ENCODE results near the gene ATP6V1G3. TPM values are rescaled to one million over a fixed set of nuclear protein-coding genes. Genes with fewer than 3 reads are reported as not detected.

The ATP6V1G3 gene
- total and polyA plus RNA-seq, 2 of the 4 experiments (the other 2 are of a cell fraction), result not detected

DNA sequence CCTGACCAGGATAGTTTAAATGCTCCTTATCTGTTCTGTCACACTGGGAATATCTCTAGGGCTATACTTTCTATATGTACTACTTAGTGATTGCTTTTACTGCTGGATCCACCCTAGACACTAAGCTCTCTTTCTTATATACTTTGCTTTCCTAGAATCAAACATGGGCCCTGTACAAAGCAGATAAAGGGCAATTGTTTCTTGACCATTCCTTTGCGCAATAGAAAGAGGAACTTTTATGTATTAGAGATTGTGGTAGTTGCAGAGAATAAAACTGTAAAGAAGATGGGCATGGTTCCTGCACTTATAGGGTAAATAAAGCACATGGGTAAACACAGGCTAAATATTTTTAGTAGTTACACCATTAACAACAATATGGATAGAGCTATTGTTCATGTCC lies 58.8 kb downstream of the ATP6V1G3 start:
- no CpG with 5 or more reads among the region's 1 CpG for WGBS, 2 experiments (ENCODE audit: extremely low coverage in 2 of 2, insufficient read length in 1 of 2)
- no peak overlapping the region for H2BK15ac ChIP-seq (ENCODE audit: low read depth, low read length)
- no peak overlapping the region for H2AK5ac ChIP-seq (ENCODE audit: low read depth, low read length)
- H4K91ac ChIP-seq (ENCODE audit: insufficient read depth, low read depth, low read length), result no peak overlapping the region
- ChIA-PET CTCF (interaction anchor here (0.5 to 0.6 kb wide), 2 partner anchors 110 to 112 kb away, joined by 3 read pairs; no protein-coding TSS in a partner anchor), POLR2A (ENCODE audit: unreplicated experiment) (no interaction called here)
- H3K4ac ChIP-seq (ENCODE audit: low read depth, low read length), result no peak overlapping the region
- H3K4me1 ChIP-seq (ENCODE audit: control insufficient read depth, insufficient read depth, low read length), result no peaks in the 10 kb centered on the region
- H2BK120ac ChIP-seq (ENCODE audit: low read depth, low read length), result no peak overlapping the region
- no peak overlapping the region for H3K18ac ChIP-seq (ENCODE audit: low read depth, low read length)
- no peak overlapping the region for H3K23ac ChIP-seq (ENCODE audit: low read depth, low read length)
- H3K9ac ChIP-seq (ENCODE audit: low read depth, low read length), result no peak overlapping the region
- H2AFZ ChIP-seq (replicated peaks; ENCODE audit: low read length, poor library complexity), result no peak overlapping the region
- dilution Hi-C loops (cut with HindIII; ENCODE audit: low sequenced_read_pairs, unreplicated experiment) (no loop called here), intact Hi-C loops (cut with micrococcal nuclease) (no loop called here), in situ Hi-C loops (cut with MboI; ENCODE audit: low sequenced_read_pairs) (loop anchor here (10.0 kb wide), 1 partner anchor 193 kb away; no protein-coding TSS in a partner anchor)
- H4K5ac ChIP-seq (ENCODE audit: low read depth, low read length), result no peak overlapping the region
- no peaks in the 10 kb centered on the region for H4K20me1 ChIP-seq (ENCODE audit: insufficient read depth, low read length)
- no peak for TF ChIP-seq CHD1 (IDR thresholded peaks at IDR 0.05; ENCODE audit: low read depth, low read length)
- no peak for TF ChIP-seq MXI1 (IDR thresholded peaks at IDR 0.05; ENCODE audit: borderline replicate concordance, low read depth, low read length)
- TF ChIP-seq FOS (IDR thresholded peaks at IDR 0.05; ENCODE audit: low read depth, low read length), result no peak
- no peak overlapping the region for H2BK5ac ChIP-seq (ENCODE audit: low read depth, low read length, poor library complexity, severe bottlenecking)
- H3K9me1 ChIP-seq (ENCODE audit: insufficient read depth, low read length), result no peaks in the 10 kb centered on the region
- H3K27ac ChIP-seq (ENCODE audit: insufficient read depth, low read length), result no peak overlapping the region
- DNase-seq (no peak), ATAC-seq (ENCODE audit: low read depth) (no peak)
- H2BK20ac ChIP-seq (ENCODE audit: low read depth, low read length), result no peak overlapping the region
- H3K36me3 ChIP-seq (ENCODE audit: control insufficient read depth, insufficient read depth, low read length), result no peaks in the 10 kb centered on the region
- no TSS peak for BruUV-seq (replicated peaks)
- no peak overlapping the region for H3K4me2 ChIP-seq (ENCODE audit: low read depth, low read length)
- H3K14ac ChIP-seq (replicated peaks; ENCODE audit: low read depth, low read length), result no peak overlapping the region
- no peak overlapping the region for H2AK9ac ChIP-seq (replicated peaks; ENCODE audit: low read depth, low read length, poor library complexity)
- H3K9me3 ChIP-seq (ENCODE audit: control insufficient read depth, insufficient read depth, low read length), result no peaks in the 10 kb centered on the region
- H3K79me1 ChIP-seq (ENCODE audit: low read depth in 1 of 2, low read length in 2 of 2), result no peaks in the 10 kb centered on the region
- no peaks in the 10 kb centered on the region for H3K27me3 ChIP-seq (ENCODE audit: control insufficient read depth, insufficient read depth, low read length)
- H3K4me3 ChIP-seq (ENCODE audit: insufficient read depth, low read depth, low read length), result no peak overlapping the region
- H4K8ac ChIP-seq (ENCODE audit: low read depth in 2 of 2, low read length in 2 of 2), result no peak overlapping the region
- H3K56ac ChIP-seq (ENCODE audit: extremely low read depth, insufficient read depth, low read length), result no peak overlapping the region

Measured in IMR-90 (cell line).